Activated T-helper 2 cell treated with anti-CD3 and anti-CD28 coated beads, Interferon-gamma antibody, Interleukin-2, Interleukin-4, amounts not matched to agents 10 μg/mL and 5 μg/mL and 100 μg/mL, durations not matched to agents 14 hours and 24 hours and 36 hours (primary cell): ENCODE measurements around the gene COMMD1. TPM values are rescaled to one million over a fixed set of nuclear protein-coding genes. Genes with fewer than 3 reads are reported as not detected.
"Not testable (repeated sequence)": the region's sequence is repeated elsewhere in the genome, so short reads cannot be mapped to it uniquely, and the experiment has no call there.

Source experiments
- DNase-seq: peaks from one replicate; pipeline ENCODE4 v3.0.0; 2021; ENCODE audit warnings: low spot score
- H3K27ac Mint-ChIP-seq: one replicate; pipeline ENCODE4 v1.8.0; 2021; ENCODE audit warnings: mixed read lengths
- H3K27me3 Mint-ChIP-seq: one replicate; pipeline ENCODE4 v1.8.0; 2021; ENCODE audit warnings: low read depth, mixed read lengths
- H3K36me3 Mint-ChIP-seq: one replicate; pipeline ENCODE4 v1.8.0; 2021; ENCODE audit warnings: low read depth, mixed read lengths
- H3K4me1 Mint-ChIP-seq: one replicate; pipeline ENCODE4 v1.8.0; 2021; ENCODE audit warnings: low read depth, mixed read lengths
- H3K4me3 Mint-ChIP-seq: one replicate; pipeline ENCODE4 v1.8.0; 2021; ENCODE audit warnings: low read depth, mild to moderate bottlenecking, moderate library complexity, mixed read lengths
- H3K9me3 Mint-ChIP-seq: one replicate; pipeline ENCODE4 v1.8.0; 2021; ENCODE audit warnings: mixed read lengths
- intact Hi-C: fragments of 100-400 bp; cut with micrococcal nuclease; formaldehyde crosslinking; loops from one replicate; pipeline ENCODE4 v1.15.1; 2023
- total RNA-seq: library from RNA; stranded (reverse); gene quantifications from 2 replicates; pipeline ENCODE4 v1.2.3, GENCODE V29; 2022

The COMMD1 gene
- total RNA-seq, 1 donor from 2014 or later: 29.1 TPM

- no peaks in the 10 kb centered on the region for H3K36me3 Mint-ChIP-seq
- H3K27ac Mint-ChIP-seq: no peak overlapping the region
- no peak for DNase-seq
- H3K4me1 Mint-ChIP-seq: no peaks in the 10 kb centered on the region
- intact Hi-C loops: no loop called here
- H3K9me3 Mint-ChIP-seq: no peaks in the 10 kb centered on the region
- H3K27me3 Mint-ChIP-seq: no peaks in the 10 kb centered on the region
- H3K4me3 Mint-ChIP-seq: no peak overlapping the region
These were observed 83.2 kb downstream of the COMMD1 start for GRCh38 chr2:61988462-61989366.

- Mint-ChIP-seq H3K4me1 (peaks cover 7% of the 10 kb centered on the region), H3K4me3 (no peak overlapping the region), H3K9me3 (no peaks in the 10 kb centered on the region), H3K36me3 (no peaks in the 10 kb centered on the region), H3K27me3 (no peaks in the 10 kb centered on the region), H3K27ac (no peak overlapping the region)
- DNase-seq: no peak
- intact Hi-C loops: loop anchor here (1.0 kb wide), 1 partner anchor 418 kb away; no protein-coding TSS in a partner anchor
These were observed 88.0 kb downstream of the COMMD1 start for GRCh38 chr2:61993422-61994024.

- no peaks in the 10 kb centered on the region for H3K27me3 Mint-ChIP-seq
- peaks cover 7% of the 10 kb centered on the region for H3K4me1 Mint-ChIP-seq
- no peak for DNase-seq
- H3K4me3 Mint-ChIP-seq: no peak overlapping the region
- intact Hi-C loops: no loop called here
- no peaks in the 10 kb centered on the region for H3K9me3 Mint-ChIP-seq
- H3K36me3 Mint-ChIP-seq: no peaks in the 10 kb centered on the region
- H3K27ac Mint-ChIP-seq: no peak overlapping the region
These were observed 89.1 kb downstream of the COMMD1 start for GRCh38 chr2:61994531-61994930.

GRCh38 chr2:61995065-61995464, 89.6 kb downstream of the COMMD1 start:
- DNase-seq: no peak
- Mint-ChIP-seq H3K9me3 (no peaks in the 10 kb centered on the region), H3K4me3 (no peak overlapping the region), H3K27me3 (no peaks in the 10 kb centered on the region), H3K36me3 (no peaks in the 10 kb centered on the region), H3K27ac (no peak overlapping the region), H3K4me1 (peaks cover 7% of the 10 kb centered on the region)
- intact Hi-C loops: no loop called here

GRCh38 chr2:61995515-61995914, 90.0 kb downstream of the COMMD1 start:
- Mint-ChIP-seq H3K9me3 (no peaks in the 10 kb centered on the region), H3K27me3 (no peaks in the 10 kb centered on the region), H3K27ac (no peak overlapping the region), H3K4me3 (no peak overlapping the region), H3K36me3 (no peaks in the 10 kb centered on the region), H3K4me1 (peaks cover 7% of the 10 kb centered on the region)
- intact Hi-C loops: no loop called here
- DNase-seq: no peak

GRCh38 chr2:61998426-61998825, 93.0 kb downstream of the COMMD1 start:
- Mint-ChIP-seq H3K27me3 (no peaks in the 10 kb centered on the region), H3K9me3 (no peaks in the 10 kb centered on the region), H3K27ac (no peak overlapping the region), H3K4me1 (peaks cover 7% of the 10 kb centered on the region), H3K4me3 (no peak overlapping the region), H3K36me3 (peaks cover 3% of the 10 kb centered on the region)
- no peak for DNase-seq
- intact Hi-C loops: no loop called here

- Mint-ChIP-seq H3K36me3 (peaks cover 9% of the 10 kb centered on the region), H3K9me3 (no peaks in the 10 kb centered on the region), H3K4me3 (no peak overlapping the region), H3K4me1 (peaks cover 2% of the 10 kb centered on the region), H3K27me3 (no peaks in the 10 kb centered on the region), H3K27ac (no peak overlapping the region)
- no peak for DNase-seq
- intact Hi-C loops: no loop called here
These were observed 95.1 kb downstream of the COMMD1 start for GRCh38 chr2:62000538-62000937.

- Mint-ChIP-seq H3K27me3 (no peaks in the 10 kb centered on the region), H3K4me3 (no peak overlapping the region), H3K9me3 (no peaks in the 10 kb centered on the region), H3K36me3 (peaks cover 9% of the 10 kb centered on the region), H3K4me1 (peaks cover 1% of the 10 kb centered on the region), H3K27ac (no peak overlapping the region)
- intact Hi-C loops: no loop called here
- DNase-seq: no peak
These were observed 96.0 kb downstream of the COMMD1 start for GRCh38 chr2:62001431-62001830.

- H3K9me3 Mint-ChIP-seq, intact Hi-C loops, H3K27me3 Mint-ChIP-seq, H3K4me3 Mint-ChIP-seq, H3K27ac Mint-ChIP-seq, H3K4me1 Mint-ChIP-seq, H3K36me3 Mint-ChIP-seq, DNase-seq: not testable (repeated sequence)
These were observed 99.0 kb downstream of the COMMD1 start for GRCh38 chr2:62004428-62004827.

GRCh38 chr2:62007555-62007954, 102.1 kb downstream of the COMMD1 start:
- no peak for DNase-seq
- no peaks in the 10 kb centered on the region for H3K4me1 Mint-ChIP-seq
- no peaks in the 10 kb centered on the region for H3K27me3 Mint-ChIP-seq
- intact Hi-C loops: no loop called here
- H3K27ac Mint-ChIP-seq: no peak overlapping the region
- no peak overlapping the region for H3K4me3 Mint-ChIP-seq
- no peaks in the 10 kb centered on the region for H3K9me3 Mint-ChIP-seq
- peaks cover 6% of the 10 kb centered on the region for H3K36me3 Mint-ChIP-seq

- DNase-seq: no peak
- Mint-ChIP-seq H3K36me3 (no peaks in the 10 kb centered on the region), H3K27ac (no peak overlapping the region), H3K27me3 (no peaks in the 10 kb centered on the region), H3K4me3 (no peak overlapping the region), H3K4me1 (no peaks in the 10 kb centered on the region), H3K9me3 (no peaks in the 10 kb centered on the region)
- intact Hi-C loops: no loop called here
These were observed 105.3 kb downstream of the COMMD1 start for GRCh38 chr2:62010632-62011256.

GRCh38 chr2:62013641-62014040, 108.2 kb downstream of the COMMD1 start:
- no peaks in the 10 kb centered on the region for H3K27me3 Mint-ChIP-seq
- H3K27ac Mint-ChIP-seq: no peak overlapping the region
- no peaks in the 10 kb centered on the region for H3K9me3 Mint-ChIP-seq
- peaks cover under 1% of the 10 kb centered on the region for H3K4me1 Mint-ChIP-seq
- no peak for DNase-seq
- H3K36me3 Mint-ChIP-seq: no peaks in the 10 kb centered on the region
- H3K4me3 Mint-ChIP-seq: no peak overlapping the region
- intact Hi-C loops: no loop called here

- H3K27ac Mint-ChIP-seq: no peak overlapping the region
- H3K4me3 Mint-ChIP-seq: no peak overlapping the region
- peaks cover 2% of the 10 kb centered on the region for H3K4me1 Mint-ChIP-seq
- DNase-seq: no peak
- intact Hi-C loops: no loop called here
- H3K27me3 Mint-ChIP-seq: no peaks in the 10 kb centered on the region
- no peaks in the 10 kb centered on the region for H3K36me3 Mint-ChIP-seq
- H3K9me3 Mint-ChIP-seq: no peaks in the 10 kb centered on the region
These were observed 108.6 kb downstream of the COMMD1 start for GRCh38 chr2:62014102-62014501.
